ENCODE data around the gene PTPRH. TPM values are rescaled to one million over a fixed set of nuclear protein-coding genes. Genes with fewer than 3 reads are reported as not detected.

PTPRH gene
- total RNA-seq, 4 donors from 2014 or later, result 0.54 to 4.0 (median 1.4) TPM

DNA sequence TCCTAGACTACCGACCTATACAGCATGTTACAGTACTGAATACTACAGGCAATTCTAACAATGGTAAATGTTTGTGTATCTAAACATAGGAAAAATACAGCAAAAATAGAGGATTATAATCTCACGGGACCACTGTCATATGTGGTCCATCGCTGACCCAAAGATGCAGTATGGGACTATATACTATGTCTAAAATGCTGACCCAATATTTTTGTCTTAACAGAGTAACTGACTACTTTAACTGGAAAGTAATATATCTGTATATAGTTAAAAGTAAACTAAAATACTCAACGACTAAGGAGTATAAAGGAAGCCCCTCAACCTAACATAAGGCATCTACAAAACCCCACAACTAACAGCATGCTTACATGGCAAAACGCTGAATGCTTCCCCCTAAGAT is 23.7 kb upstream of the PTPRH start:
- 70 to 83% methylated on average over 4 to 5 of the region's 5 CpGs for WGBS, 2 donors (ENCODE audit: low coverage in 1 of 2)
- peaks cover 0 to 8% (median 0%) of the 10 kb centered on the region in 3 donors for H3K4me1 ChIP-seq
- H3K36me3 ChIP-seq, result peaks cover 0 to 99% of the 10 kb centered on the region in 2 donors
- no peaks in the 10 kb centered on the region for H3K9me3 ChIP-seq
- no peak for ATAC-seq
- no peak overlapping the region for H3K27ac ChIP-seq
- TF ChIP-seq EP300 (IDR thresholded peaks at IDR 0.05), result no peak
- TF ChIP-seq, protein P1, sequence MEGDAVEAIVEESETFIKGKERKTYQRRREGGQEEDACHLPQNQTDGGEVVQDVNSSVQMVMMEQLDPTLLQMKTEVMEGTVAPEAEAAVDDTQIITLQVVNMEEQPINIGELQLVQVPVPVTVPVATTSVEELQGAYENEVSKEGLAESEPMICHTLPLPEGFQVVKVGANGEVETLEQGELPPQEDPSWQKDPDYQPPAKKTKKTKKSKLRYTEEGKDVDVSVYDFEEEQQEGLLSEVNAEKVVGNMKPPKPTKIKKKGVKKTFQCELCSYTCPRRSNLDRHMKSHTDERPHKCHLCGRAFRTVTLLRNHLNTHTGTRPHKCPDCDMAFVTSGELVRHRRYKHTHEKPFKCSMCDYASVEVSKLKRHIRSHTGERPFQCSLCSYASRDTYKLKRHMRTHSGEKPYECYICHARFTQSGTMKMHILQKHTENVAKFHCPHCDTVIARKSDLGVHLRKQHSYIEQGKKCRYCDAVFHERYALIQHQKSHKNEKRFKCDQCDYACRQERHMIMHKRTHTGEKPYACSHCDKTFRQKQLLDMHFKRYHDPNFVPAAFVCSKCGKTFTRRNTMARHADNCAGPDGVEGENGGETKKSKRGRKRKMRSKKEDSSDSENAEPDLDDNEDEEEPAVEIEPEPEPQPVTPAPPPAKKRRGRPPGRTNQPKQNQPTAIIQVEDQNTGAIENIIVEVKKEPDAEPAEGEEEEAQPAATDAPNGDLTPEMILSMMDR (IDR thresholded peaks at IDR 0.05), result no peak
- TF ChIP-seq POLR2AphosphoS5 (IDR thresholded peaks at IDR 0.05), result no peak
- no peak for TF ChIP-seq POLR2A (IDR thresholded peaks at IDR 0.05)
- H3K4me3 ChIP-seq, result no peak overlapping the region
- H3K27me3 ChIP-seq, result no peaks in the 10 kb centered on the region

DNA sequence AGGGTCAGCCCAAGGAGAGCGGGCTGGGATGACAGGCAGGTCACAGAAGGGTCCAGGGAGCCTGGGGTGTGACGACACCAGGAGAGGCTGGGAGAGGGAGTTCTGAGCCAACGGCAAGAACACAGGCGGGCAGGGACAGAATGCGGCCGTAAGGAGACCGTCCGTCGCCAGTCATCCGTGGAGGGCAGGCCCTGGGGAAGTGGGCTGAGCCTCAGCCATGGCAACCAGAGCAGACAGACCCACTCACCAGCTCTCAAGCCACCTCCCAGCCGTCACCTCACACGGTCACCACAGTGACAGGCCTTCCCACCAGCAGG is 22.9 kb upstream of the PTPRH start:
- TF ChIP-seq, protein P1 (IDR thresholded peaks at IDR 0.05), result no peak
- TF ChIP-seq EP300 (IDR thresholded peaks at IDR 0.05), result no peak
- TF ChIP-seq POLR2AphosphoS5 (IDR thresholded peaks at IDR 0.05), result no peak
- no peak for TF ChIP-seq POLR2A (IDR thresholded peaks at IDR 0.05)
- H3K27me3 ChIP-seq, result no peaks in the 10 kb centered on the region
- no peak overlapping the region for H3K27ac ChIP-seq
- no peak for ATAC-seq
- WGBS, 2 donors (ENCODE audit: low coverage in 1 of 2), result 42 to 86% methylated on average over 3 to 8 of the region's 12 CpGs
- peaks cover 0 to 10% (median 0%) of the 10 kb centered on the region in 3 donors for H3K4me1 ChIP-seq
- peaks cover 0 to 99% of the 10 kb centered on the region in 2 donors for H3K36me3 ChIP-seq
- H3K4me3 ChIP-seq, result no peak overlapping the region
- H3K9me3 ChIP-seq, result no peaks in the 10 kb centered on the region

DNA sequence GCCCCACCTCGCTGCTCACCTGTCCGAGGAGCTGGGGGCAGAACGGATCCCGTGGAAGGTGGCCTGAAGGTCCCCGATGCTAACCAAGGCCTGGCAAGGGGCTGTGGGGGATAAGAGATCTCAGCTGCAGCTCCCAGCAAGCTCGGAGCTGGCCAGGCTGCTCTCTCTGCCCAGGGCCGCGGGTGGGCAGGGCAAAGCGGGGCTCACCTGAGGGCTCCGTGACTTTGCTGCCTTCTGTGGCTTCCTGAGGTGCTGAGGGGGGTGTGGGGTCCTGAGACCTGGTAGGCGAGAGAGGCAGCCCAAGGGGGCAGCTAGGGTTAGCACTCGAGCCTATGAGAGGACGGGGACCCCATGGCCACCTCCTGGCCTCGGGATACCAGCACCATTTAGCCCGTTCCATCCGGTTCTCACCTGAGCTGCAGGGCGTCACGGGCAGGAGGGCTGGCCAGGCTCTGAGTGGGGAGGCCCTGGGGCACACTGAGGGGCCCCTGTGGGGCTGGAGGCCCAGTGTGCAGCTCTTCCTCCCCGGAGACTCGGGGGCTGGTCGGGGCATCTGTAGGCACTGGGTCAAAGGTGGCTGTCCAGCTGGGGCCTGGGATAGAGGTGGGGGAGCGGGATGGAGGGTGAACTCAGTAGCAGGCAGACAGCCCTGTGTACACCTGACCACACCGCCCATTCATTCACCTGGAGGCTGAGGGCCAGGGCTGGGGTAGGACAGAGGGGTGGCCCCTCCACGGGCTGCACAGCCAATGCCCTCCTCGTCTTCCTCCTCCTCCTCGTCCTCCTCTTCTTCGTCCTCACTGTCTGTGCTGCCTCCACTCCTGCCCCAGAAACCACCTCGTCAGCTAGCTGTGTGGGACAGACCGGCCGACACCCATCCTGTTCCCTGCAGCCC is 22.3 kb upstream of the PTPRH start:
- Histone ChIP-seq H3K27ac (no peak overlapping the region), H3K4me1 (peaks cover 0 to 10% (median 0%) of the 10 kb centered on the region in 3 donors), H3K36me3 (peaks cover 0 to 99% of the 10 kb centered on the region in 2 donors), H3K27me3 (no peaks in the 10 kb centered on the region), H3K9me3 (no peaks in the 10 kb centered on the region), H3K4me3 (no peak overlapping the region)
- TF ChIP-seq POLR2A (IDR thresholded peaks at IDR 0.05) (no peak), EP300 (IDR thresholded peaks at IDR 0.05) (no peak)
- TF ChIP-seq, protein P1 (IDR thresholded peaks at IDR 0.05), result no peak
- 81 to 100% methylated on average over 1 to 10 of the region's 30 CpGs for WGBS, 2 donors (ENCODE audit: low coverage in 1 of 2)
- no peak for ATAC-seq

DNA sequence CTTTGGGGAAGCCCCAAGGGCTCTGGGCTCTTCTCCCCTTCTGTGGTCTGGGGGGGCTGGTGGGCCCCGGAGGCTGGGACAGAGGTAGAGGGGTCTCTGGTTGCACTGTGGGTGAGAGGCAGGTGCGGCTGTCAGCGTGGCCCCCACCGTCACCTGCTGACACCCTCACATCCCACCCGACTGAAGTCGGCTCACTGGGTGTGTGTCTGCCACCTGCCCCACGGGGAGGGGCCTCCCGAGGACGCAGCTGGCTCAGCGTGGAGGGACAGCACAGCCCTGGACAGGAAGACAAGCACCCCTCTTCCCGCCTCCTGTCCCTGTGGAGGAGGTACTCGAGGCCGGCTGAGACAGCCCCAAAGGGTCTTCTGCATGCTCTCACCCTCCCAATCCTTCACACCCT is 21.5 kb upstream of the PTPRH start:
- Histone ChIP-seq H3K4me1 (peaks cover 0 to 10% (median 0%) of the 10 kb centered on the region in 3 donors), H3K4me3 (no peak overlapping the region), H3K36me3 (peaks cover 0 to 96% of the 10 kb centered on the region in 2 donors), H3K9me3 (no peaks in the 10 kb centered on the region), H3K27ac (no peak overlapping the region), H3K27me3 (no peaks in the 10 kb centered on the region)
- ATAC-seq, result no peak
- TF ChIP-seq EP300 (IDR thresholded peaks at IDR 0.05) (no peak), POLR2AphosphoS5 (IDR thresholded peaks at IDR 0.05) (no peak), POLR2A (IDR thresholded peaks at IDR 0.05) (no peak)
- no CpG with 5 or more reads among the region's 13 CpGs for WGBS, 2 donors (ENCODE audit: low coverage in 1 of 2)

DNA sequence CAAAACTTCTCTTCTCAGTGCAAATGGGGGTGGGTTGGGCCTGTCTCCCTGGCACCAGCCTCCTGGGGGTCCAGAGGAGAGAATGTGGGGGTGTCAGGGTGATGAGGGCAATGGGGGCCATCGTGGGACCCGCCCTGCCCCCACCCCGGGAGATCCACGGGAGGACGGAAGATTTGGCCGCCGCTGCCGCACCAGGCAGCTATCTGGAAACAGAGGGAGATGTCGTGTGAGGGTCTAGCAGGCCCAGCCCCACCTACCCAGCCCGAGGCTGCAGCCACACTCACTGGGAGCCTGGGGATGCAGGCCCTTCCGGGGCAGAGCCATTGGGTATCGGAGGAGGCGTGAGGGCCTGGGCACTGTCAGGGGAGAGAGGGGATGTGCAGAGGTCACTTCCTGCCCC is 21.0 kb upstream of the PTPRH start:
- no peak for ATAC-seq
- H3K27ac ChIP-seq, result no peak overlapping the region
- peaks cover 0 to 10% (median 0%) of the 10 kb centered on the region in 3 donors for H3K4me1 ChIP-seq
- H3K36me3 ChIP-seq, result peaks cover 0 to 92% of the 10 kb centered on the region in 2 donors
- H3K4me3 ChIP-seq, result no peak overlapping the region
- H3K9me3 ChIP-seq, result no peaks in the 10 kb centered on the region
- H3K27me3 ChIP-seq, result no peaks in the 10 kb centered on the region
- 100% methylated on average over 1 of the region's 13 CpGs; no CpG with 5 or more reads in 1 of the 2 donors for WGBS, 2 donors (ENCODE audit: low coverage in 1 of 2)
- TF ChIP-seq, protein P1 (IDR thresholded peaks at IDR 0.05), result no peak
- TF ChIP-seq POLR2A (IDR thresholded peaks at IDR 0.05) (no peak), POLR2AphosphoS5 (IDR thresholded peaks at IDR 0.05) (no peak), EP300 (IDR thresholded peaks at IDR 0.05) (no peak)

Measured in gastroesophageal sphincter (tissue), 4 donors.